Endothelial cell of umbilical vein (primary cell): ENCODE data around the gene DGLUCY.

Experiments
- CTCF ChIP-seq, 2 donors: IDR thresholded peaks; 1 replicate in 1 of 2; 2 replicates in 1 of 2; pipeline ENCODE4 v1.5.1; 2011; ENCODE audit warnings: low read length in 2 of 2, mild to moderate bottlenecking in 2 of 2, moderate library complexity in 2 of 2, control low read depth in 1 of 2, inconsistent platforms in 1 of 2, low read depth in 1 of 2; ENCODE audit not compliant: insufficient read depth in 1 of 2; ENCODE audit errors: extremely low read depth in 1 of 2
- EZH2 ChIP-seq: IDR thresholded peaks from 2 replicates; pipeline ENCODE4 v1.6.1; 2012; ENCODE audit warnings: borderline replicate concordance, low read depth, mild to moderate bottlenecking, moderate library complexity, low read length, inconsistent platforms; ENCODE audit not compliant: severe bottlenecking
- JUN ChIP-seq: IDR thresholded peaks from 2 replicates; pipeline ENCODE4 v1.6.1; 2011; ENCODE audit warnings: borderline replicate concordance, low read depth; ENCODE audit not compliant: insufficient read length, insufficient read depth
- POLR2A ChIP-seq: IDR thresholded peaks from 2 replicates; pipeline ENCODE4 v1.6.1; 2012; ENCODE audit warnings: low read depth, mild to moderate bottlenecking, control low read depth, low read length
- POLR2AphosphoS5 ChIP-seq: IDR thresholded peaks from 2 replicates; pipeline ENCODE4 v1.6.1; 2012; ENCODE audit warnings: low read depth, mild to moderate bottlenecking, control low read depth, low read length, moderate library complexity; ENCODE audit not compliant: insufficient read depth
- TF ChIP-seq, protein P1 (sequence below): IDR thresholded peaks from 2 replicates; pipeline ENCODE4 v1.6.1; 2011; ENCODE audit not compliant: insufficient read depth, insufficient read length

DNA sequence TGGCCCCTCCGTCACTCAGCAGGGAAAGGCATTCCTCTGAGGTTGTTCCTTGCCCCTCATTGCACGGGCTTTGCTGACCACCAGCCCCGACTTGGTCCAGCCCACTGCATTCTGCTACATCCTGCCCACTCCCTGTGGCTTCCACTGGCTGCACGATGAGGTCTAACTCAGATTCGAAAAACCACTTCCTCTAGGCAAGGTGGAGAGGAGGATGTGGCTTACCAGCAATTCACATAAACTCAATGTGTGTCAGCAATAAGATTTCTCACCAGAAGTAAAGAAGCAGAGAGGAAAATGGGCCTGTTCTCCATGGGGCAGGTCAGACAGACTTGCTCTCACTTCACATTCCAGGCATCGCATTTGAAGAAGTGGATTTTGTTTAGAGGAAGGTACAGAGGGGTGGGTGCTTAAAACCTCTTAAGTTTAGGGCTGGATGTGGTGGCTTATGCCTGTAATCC is 115.9 kb downstream of the DGLUCY start:
- TF ChIP-seq CTCF (IDR thresholded peaks at IDR 0.05; ENCODE audit: extremely low read depth in 1 of 2, insufficient read depth in 1 of 2, low read depth in 1 of 2, low read length in 2 of 2) = no peak
- no peak for TF ChIP-seq POLR2A
- no peak for TF ChIP-seq POLR2AphosphoS5
- TF ChIP-seq, protein P1, sequence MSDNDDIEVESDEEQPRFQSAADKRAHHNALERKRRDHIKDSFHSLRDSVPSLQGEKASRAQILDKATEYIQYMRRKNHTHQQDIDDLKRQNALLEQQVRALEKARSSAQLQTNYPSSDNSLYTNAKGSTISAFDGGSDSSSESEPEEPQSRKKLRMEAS = no peak
- no peak for TF ChIP-seq JUN
- no peak for TF ChIP-seq EZH2
